Hepatocyte (in vitro differentiated cells): ENCODE data around the gene TPRX1.

Experiments
- EZH2 ChIP-seq: fragments of 200-600 bp; sonication (generic); IDR thresholded peaks from 2 replicates; pipeline ENCODE4 v1.6.1; 2016; ENCODE audit warnings: antibody characterized with exemption, mild to moderate bottlenecking, borderline replicate concordance
- EZH2phosphoT487 ChIP-seq: fragments of 200-600 bp; sonication (generic); IDR thresholded peaks from one replicate; pipeline ENCODE4 v1.6.1; 2018; ENCODE audit warnings: antibody characterized with exemption, mild to moderate bottlenecking, low read depth, moderate library complexity; ENCODE audit not compliant: unreplicated experiment, severe bottlenecking
- TF ChIP-seq, protein P1 (sequence below): fragments of 200-600 bp; sonication (generic); IDR thresholded peaks from 2 replicates; pipeline ENCODE4 v1.5.1; 2016; ENCODE audit warnings: antibody characterized with exemption, mild to moderate bottlenecking; ENCODE audit not compliant: poor library complexity

GRCh38 chr19:47752440-47753211 lies 51.7 kb downstream of the TPRX1 start:
- TF ChIP-seq, protein P1, sequence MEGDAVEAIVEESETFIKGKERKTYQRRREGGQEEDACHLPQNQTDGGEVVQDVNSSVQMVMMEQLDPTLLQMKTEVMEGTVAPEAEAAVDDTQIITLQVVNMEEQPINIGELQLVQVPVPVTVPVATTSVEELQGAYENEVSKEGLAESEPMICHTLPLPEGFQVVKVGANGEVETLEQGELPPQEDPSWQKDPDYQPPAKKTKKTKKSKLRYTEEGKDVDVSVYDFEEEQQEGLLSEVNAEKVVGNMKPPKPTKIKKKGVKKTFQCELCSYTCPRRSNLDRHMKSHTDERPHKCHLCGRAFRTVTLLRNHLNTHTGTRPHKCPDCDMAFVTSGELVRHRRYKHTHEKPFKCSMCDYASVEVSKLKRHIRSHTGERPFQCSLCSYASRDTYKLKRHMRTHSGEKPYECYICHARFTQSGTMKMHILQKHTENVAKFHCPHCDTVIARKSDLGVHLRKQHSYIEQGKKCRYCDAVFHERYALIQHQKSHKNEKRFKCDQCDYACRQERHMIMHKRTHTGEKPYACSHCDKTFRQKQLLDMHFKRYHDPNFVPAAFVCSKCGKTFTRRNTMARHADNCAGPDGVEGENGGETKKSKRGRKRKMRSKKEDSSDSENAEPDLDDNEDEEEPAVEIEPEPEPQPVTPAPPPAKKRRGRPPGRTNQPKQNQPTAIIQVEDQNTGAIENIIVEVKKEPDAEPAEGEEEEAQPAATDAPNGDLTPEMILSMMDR = no peak
- TF ChIP-seq EZH2phosphoT487 = no peak
- no peak for TF ChIP-seq EZH2
